ENCODE measurements around the gene MALSU1. TPM values are rescaled to one million over a fixed set of nuclear protein-coding genes. Genes with fewer than 3 reads are reported as not detected.

Gene MALSU1
- total and polyA plus RNA-seq, 2 donors (not counting 1 experiment from before 2014, with no cell fraction given) = 54.8 to 77.6 TPM

DNA sequence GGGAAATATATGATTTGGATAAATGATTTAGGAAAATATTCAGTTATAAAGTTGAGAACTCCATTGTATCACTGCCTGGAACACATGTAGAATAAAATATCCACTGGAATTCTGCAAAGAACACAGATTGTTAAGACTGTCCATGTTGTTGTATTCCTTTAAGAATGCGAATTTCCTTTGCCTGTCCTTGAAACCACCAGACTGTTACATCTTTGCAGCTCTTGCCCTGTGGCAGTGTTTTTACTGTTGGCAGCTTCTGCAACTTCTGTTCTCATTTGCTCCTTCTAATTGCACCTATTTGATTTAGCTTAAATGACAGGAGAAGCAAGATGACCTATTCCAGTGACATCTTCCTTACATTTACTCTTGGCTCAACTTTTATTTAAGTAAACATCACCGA is 39.7 kb downstream of the MALSU1 start:
- Histone ChIP-seq H4K20me1 (ENCODE audit: control insufficient read depth, extremely low read depth, insufficient read depth, low read length) (no peaks in the 10 kb centered on the region), H3K79me2 (ENCODE audit: control insufficient read depth, insufficient read depth, low read length) (no peaks in the 10 kb centered on the region), H3K27ac (ENCODE audit: insufficient read depth, low read length) (no peak overlapping the region), H3K4me1 (ENCODE audit: control insufficient read depth, extremely low read depth, insufficient read depth, low read length) (peaks cover 10% of the 10 kb centered on the region), H2AFZ (ENCODE audit: low read length) (no peak overlapping the region), H3K4me3 (replicated peaks in 1 of 4; ENCODE audit: control extremely low read depth in 1 of 4, insufficient read depth in 1 of 4, low read depth in 3 of 4, low read length in 4 of 4) (no peak overlapping the region), H3K9ac (ENCODE audit: insufficient read depth, low read length) (no peak overlapping the region), H3K9me3 (ENCODE audit: control insufficient read depth, insufficient read depth, low read depth, low read length) (no peaks in the 10 kb centered on the region), H3K36me3 (ENCODE audit: control insufficient read depth, insufficient read depth, low read length) (no peaks in the 10 kb centered on the region), H3K4me2 (ENCODE audit: extremely low read depth, insufficient read depth, low read length) (no peak overlapping the region), H3K27me3 (ENCODE audit: control insufficient read depth, insufficient read depth, low read length) (no peaks in the 10 kb centered on the region)
- TF ChIP-seq, protein P1, sequence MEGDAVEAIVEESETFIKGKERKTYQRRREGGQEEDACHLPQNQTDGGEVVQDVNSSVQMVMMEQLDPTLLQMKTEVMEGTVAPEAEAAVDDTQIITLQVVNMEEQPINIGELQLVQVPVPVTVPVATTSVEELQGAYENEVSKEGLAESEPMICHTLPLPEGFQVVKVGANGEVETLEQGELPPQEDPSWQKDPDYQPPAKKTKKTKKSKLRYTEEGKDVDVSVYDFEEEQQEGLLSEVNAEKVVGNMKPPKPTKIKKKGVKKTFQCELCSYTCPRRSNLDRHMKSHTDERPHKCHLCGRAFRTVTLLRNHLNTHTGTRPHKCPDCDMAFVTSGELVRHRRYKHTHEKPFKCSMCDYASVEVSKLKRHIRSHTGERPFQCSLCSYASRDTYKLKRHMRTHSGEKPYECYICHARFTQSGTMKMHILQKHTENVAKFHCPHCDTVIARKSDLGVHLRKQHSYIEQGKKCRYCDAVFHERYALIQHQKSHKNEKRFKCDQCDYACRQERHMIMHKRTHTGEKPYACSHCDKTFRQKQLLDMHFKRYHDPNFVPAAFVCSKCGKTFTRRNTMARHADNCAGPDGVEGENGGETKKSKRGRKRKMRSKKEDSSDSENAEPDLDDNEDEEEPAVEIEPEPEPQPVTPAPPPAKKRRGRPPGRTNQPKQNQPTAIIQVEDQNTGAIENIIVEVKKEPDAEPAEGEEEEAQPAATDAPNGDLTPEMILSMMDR (conservative IDR thresholded peaks at IDR 0.05 in 1 of 2, IDR thresholded peaks at IDR 0.05 in 1 of 2; ENCODE audit: low read depth in 1 of 2, low read length in 2 of 2) = no peak
- no peak for TF ChIP-seq EZH2 (IDR thresholded peaks at IDR 0.05; ENCODE audit: low read length, missing control alignments)
- no peak for DNase-seq (ENCODE audit: low read depth in 2 of 2)

DNA sequence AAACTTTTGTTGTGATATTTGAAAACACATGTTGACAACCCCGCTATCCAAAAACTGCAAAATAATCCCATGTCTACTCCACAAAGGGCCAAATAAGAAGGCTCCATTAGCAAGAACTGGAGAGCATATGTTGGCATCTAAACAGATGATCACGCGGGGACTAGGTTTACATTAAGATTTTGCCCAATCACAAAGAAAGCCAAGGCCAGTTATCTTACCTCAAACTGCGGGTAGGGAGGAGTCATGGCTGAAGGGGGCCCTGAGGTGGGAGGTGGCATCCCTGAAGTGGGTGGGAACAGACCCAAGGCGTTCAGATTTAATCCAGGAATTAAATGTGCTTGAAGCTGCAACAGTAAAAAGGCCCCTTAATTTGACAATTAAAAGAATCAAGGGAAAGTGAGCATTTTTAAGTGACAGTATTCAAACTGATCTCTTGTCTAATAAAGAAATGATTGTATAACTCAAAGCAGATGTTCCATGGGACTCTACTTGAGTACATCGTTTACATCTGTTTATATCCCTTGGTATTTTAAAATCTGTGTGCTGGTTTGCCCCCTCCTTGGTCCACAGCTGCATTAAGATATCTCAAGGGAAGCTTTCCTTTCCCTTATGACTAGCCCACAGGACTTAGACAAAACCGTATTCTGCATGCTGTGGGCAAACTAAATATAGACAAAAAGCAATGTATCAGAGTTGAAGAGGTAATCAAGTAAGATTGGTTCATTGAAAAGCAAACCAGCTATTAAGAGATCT is 42.9 kb downstream of the MALSU1 start:
- H3K9ac ChIP-seq (ENCODE audit: insufficient read depth, low read length) = no peak overlapping the region
- peaks cover 3% of the 10 kb centered on the region for H3K4me1 ChIP-seq (ENCODE audit: control insufficient read depth, extremely low read depth, insufficient read depth, low read length)
- peak overlapping the region; percentile 18 for H3K4me2 ChIP-seq (ENCODE audit: extremely low read depth, insufficient read depth, low read length)
- no peak overlapping the region for H3K4me3 ChIP-seq (replicated peaks in 1 of 4; ENCODE audit: control extremely low read depth in 1 of 4, insufficient read depth in 1 of 4, low read depth in 3 of 4, low read length in 4 of 4)
- no peaks in the 10 kb centered on the region for H3K36me3 ChIP-seq (ENCODE audit: control insufficient read depth, insufficient read depth, low read length)
- no peak for TF ChIP-seq EZH2 (IDR thresholded peaks at IDR 0.05; ENCODE audit: low read length, missing control alignments)
- TF ChIP-seq, protein P1 (conservative IDR thresholded peaks at IDR 0.05 in 1 of 2, IDR thresholded peaks at IDR 0.05 in 1 of 2; ENCODE audit: low read depth in 1 of 2, low read length in 2 of 2) = no peak
- no peaks in the 10 kb centered on the region for H4K20me1 ChIP-seq (ENCODE audit: control insufficient read depth, extremely low read depth, insufficient read depth, low read length)
- H3K27ac ChIP-seq (ENCODE audit: insufficient read depth, low read length) = no peak overlapping the region
- no peak overlapping the region for H2AFZ ChIP-seq (ENCODE audit: low read length)
- DNase-seq (ENCODE audit: low read depth in 2 of 2) = no peak
- no peaks in the 10 kb centered on the region for H3K9me3 ChIP-seq (ENCODE audit: control insufficient read depth, insufficient read depth, low read depth, low read length)
- no peaks in the 10 kb centered on the region for H3K27me3 ChIP-seq (ENCODE audit: control insufficient read depth, insufficient read depth, low read length)
- no peaks in the 10 kb centered on the region for H3K79me2 ChIP-seq (ENCODE audit: control insufficient read depth, insufficient read depth, low read length)

DNA sequence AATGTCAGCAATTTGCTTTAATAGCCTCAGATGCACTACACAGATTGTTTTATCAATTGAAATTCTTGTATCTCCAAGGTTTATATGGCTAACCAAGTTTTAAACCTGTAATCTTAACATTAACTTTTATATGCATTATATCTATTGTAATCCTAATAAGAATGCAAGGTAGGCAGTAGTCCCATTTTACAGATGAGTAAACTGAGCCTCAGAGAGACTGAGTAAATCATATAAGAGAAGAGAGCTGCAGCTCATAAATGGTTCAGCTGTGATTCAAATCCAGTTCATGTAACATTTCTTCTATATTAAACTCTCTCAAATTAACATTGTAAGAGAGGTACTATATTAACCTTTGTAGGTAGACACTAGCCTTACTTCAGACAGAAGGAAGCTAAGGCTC is 44.0 kb downstream of the MALSU1 start:
- Histone ChIP-seq H3K9ac (ENCODE audit: insufficient read depth, low read length) (no peak overlapping the region), H3K27me3 (ENCODE audit: control insufficient read depth, insufficient read depth, low read length) (no peaks in the 10 kb centered on the region), H3K79me2 (ENCODE audit: control insufficient read depth, insufficient read depth, low read length) (no peaks in the 10 kb centered on the region), H3K9me3 (ENCODE audit: control insufficient read depth, insufficient read depth, low read depth, low read length) (no peaks in the 10 kb centered on the region), H3K4me3 (replicated peaks in 1 of 4; ENCODE audit: control extremely low read depth in 1 of 4, insufficient read depth in 1 of 4, low read depth in 3 of 4, low read length in 4 of 4) (no peak overlapping the region), H4K20me1 (ENCODE audit: control insufficient read depth, extremely low read depth, insufficient read depth, low read length) (no peaks in the 10 kb centered on the region), H3K27ac (ENCODE audit: insufficient read depth, low read length) (no peak overlapping the region), H3K4me2 (ENCODE audit: extremely low read depth, insufficient read depth, low read length) (no peak overlapping the region), H3K36me3 (ENCODE audit: control insufficient read depth, insufficient read depth, low read length) (no peaks in the 10 kb centered on the region), H2AFZ (ENCODE audit: low read length) (no peak overlapping the region), H3K4me1 (ENCODE audit: control insufficient read depth, extremely low read depth, insufficient read depth, low read length) (peaks cover 3% of the 10 kb centered on the region)
- TF ChIP-seq, protein P1 (conservative IDR thresholded peaks at IDR 0.05 in 1 of 2, IDR thresholded peaks at IDR 0.05 in 1 of 2; ENCODE audit: low read depth in 1 of 2, low read length in 2 of 2) = no peak
- no peak for DNase-seq (ENCODE audit: low read depth in 2 of 2)

Data from fibroblast of lung (primary cell).